D721Med (cell line): ENCODE data around the gene CYREN.

Source experiments
- DNase-seq: peaks from one replicate; pipeline ENCODE4 v3.0.0; 2011; ENCODE audit warnings: low spot score; ENCODE audit not compliant: insufficient read length
- FAIRE-seq: peaks from 2 replicates; lab custom pipeline; 2011; peaks lifted over from hg19 to GRCh38; lab: Jason Lieb, UNC
- TF ChIP-seq, protein P1 (sequence below): IDR thresholded peaks from 2 replicates; pipeline ENCODE4 v1.5.1; 2012; ENCODE audit warnings: mild to moderate bottlenecking, control low read depth; ENCODE audit not compliant: insufficient read depth; ENCODE audit errors: missing control alignments

CYREN gene

DNA sequence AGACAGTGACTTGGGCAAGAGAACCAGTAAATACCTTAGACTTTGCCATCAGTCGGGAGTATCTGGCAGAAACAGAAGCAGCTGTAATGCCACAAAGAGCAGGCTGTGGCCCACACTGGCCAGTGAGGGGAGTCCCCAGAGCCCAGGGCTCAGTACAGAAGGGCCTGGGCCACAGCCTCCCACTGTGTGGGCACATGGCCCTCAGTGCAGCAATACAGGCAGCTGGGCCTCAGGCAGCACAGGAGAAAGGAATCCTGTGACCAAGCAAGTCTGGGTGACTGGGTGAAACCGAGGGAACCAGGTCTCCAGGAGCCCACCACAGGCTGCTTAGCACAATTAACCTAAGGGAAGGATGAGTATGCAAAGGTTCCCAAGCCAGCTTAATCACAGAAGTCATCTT, 26.8 kb upstream of the CYREN start:
- TF ChIP-seq, protein P1, sequence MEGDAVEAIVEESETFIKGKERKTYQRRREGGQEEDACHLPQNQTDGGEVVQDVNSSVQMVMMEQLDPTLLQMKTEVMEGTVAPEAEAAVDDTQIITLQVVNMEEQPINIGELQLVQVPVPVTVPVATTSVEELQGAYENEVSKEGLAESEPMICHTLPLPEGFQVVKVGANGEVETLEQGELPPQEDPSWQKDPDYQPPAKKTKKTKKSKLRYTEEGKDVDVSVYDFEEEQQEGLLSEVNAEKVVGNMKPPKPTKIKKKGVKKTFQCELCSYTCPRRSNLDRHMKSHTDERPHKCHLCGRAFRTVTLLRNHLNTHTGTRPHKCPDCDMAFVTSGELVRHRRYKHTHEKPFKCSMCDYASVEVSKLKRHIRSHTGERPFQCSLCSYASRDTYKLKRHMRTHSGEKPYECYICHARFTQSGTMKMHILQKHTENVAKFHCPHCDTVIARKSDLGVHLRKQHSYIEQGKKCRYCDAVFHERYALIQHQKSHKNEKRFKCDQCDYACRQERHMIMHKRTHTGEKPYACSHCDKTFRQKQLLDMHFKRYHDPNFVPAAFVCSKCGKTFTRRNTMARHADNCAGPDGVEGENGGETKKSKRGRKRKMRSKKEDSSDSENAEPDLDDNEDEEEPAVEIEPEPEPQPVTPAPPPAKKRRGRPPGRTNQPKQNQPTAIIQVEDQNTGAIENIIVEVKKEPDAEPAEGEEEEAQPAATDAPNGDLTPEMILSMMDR: no peak
- FAIRE-seq: no peak
- DNase-seq: no peak

DNA sequence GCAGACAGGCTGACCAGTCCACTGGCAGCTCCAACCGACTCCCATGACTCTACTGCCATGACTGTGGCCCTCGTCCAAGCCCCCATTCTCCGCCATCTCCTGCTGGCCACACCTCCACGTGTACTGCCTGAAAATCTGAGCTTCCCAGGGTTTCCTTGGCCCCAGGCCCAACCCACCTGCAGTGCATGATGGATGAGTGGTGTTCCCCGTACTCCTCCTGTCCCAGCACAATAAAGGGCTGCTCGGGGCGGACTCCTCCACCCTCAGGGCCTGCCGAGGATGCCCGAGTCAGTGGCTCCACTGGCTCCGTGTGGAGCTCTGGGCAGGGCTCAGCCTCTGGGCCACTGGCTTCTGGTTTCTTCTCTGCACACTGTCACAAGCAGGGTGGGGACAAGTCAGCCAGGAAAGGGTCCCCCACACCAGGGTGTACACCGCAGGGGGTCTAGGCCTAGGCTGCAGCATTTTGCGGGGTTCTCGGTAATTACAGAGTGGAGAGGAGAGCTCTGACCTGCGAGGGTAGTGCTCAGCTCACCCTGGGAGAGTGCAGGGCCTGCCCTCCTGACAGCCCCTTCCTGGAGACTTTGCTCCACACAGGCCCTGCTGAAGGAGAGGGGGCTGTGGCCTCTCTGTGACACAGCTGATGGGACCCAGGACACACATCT, 25.6 kb upstream of the CYREN start:
- TF ChIP-seq, protein P1: no peak
- DNase-seq: no peak
- FAIRE-seq: no peak

DNA sequence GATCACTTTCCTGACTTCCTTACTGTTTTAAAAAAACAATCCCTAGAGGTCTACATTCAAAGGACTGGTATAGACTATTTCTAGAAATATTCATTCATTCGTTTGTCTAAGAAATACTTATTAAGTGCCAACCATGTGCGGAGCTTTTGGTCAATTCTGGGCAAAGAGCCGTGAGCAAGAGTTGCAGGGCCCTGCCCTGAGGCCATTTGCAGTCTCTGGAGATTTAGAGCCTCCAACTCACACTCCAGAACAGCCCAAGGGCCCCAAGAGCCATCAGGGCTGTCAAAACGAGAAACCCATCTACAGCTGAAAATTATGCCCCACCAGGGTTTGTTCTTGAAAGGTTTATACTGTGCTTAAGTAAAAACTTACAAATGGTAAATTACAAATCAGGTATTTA, 24.6 kb upstream of the CYREN start:
- DNase-seq (no peak), FAIRE-seq (no peak)
- TF ChIP-seq, protein P1: no peak

DNA sequence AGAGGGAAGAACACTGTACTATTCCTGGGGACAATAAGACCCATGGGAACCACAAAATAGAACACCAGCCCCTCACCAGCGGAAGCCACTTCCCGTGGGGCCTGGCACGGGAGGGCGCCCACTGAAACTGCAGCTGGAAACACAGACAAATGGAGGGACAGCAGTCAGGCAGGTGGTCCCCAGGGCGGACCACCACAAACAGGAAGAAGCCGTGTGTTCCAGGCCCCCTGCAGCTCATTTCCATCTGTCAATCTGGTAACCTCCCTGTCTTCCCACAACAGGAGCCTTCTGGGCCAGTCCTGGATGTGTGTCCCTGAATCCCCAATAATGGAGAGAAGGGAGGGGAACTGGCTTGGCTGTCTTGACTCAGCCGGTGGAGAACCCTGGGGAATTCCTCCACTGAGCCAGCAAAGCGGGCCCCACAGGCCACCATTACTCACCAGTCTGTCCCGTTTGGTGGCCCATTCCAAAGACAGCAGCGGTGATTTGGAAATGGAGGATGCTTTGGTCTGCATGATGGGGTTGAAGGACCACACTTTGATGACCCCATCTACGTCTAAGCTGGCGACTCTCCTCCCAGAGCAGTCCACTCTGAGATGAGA, 24.1 kb upstream of the CYREN start:
- DNase-seq: no peak

DNA sequence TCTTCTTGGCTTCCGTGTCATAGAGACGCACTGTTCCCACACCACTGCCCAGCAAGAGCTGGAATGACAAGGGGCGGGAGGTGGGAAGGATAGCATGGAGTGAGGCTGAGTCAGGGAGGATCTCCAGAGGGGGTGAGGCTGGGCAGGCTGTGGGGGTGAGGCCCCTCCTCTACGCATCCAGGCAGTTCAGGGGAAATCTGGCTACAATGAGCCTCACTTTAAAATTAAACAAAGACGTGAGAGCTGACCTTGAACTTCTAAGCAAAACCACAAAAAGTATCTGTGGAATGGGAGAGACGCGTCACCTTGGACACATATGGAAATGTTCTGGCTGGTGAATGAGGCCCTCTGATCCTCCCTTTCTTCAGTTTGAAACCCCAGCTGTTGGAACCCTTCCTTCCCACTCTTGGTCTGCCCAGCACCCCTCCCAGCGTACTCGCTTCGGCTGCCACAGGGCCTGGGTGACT, 23.1 kb upstream of the CYREN start:
- no peak for FAIRE-seq
- TF ChIP-seq, protein P1: no peak
- DNase-seq: no peak

More for the DNA sequence above, 24.1 kb upstream of the CYREN start:
- FAIRE-seq: no peak
- TF ChIP-seq, protein P1: no peak

DNA sequence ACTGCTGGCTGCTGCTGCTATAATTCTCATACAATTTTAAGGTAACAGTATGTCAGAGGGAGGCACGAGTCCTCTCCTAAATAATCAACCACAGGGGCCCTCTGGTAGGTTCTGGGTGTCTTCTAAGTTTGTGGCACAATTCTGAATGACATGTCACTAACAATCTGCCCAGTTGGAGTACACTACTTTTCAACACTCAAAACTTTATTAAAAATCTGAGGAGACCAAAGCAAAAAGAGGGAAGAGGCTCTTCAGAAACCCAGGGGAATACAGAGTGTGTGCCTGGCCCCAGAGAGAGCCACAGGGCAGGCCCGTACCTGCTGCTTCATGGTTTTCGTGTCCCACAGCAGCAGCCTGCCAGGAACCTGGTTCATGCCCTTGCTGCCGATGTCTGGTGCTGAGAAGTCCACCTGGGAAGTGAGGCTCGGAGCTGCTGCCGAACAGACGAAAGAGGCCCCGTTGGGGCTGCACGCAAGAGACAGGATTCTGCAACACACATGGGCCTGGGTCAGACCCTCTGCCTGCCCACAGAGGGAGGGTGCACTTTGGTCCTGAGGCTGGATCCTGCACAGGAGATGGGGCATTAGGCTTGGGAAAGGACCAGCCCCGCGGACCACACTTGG, 22.5 kb upstream of the CYREN start:
- DNase-seq: no peak
- FAIRE-seq: no peak
- TF ChIP-seq, protein P1: no peak
